Fibroblast of lung (primary cell): ENCODE results near the gene RPS4Y2. TPM values are rescaled to one million over a fixed set of nuclear protein-coding genes. Genes with fewer than 3 reads are reported as not detected.

Experiments
- DNase-seq, 2 donors: peaks; one replicate each; pipeline versions ENCODE4 v3.0.0 to v3.0.0-alpha.2; 2010; ENCODE audit warnings: low read depth in 2 of 2
- H2AFZ ChIP-seq: 2 replicates; pipeline ENCODE4 v1.5.1; 2012; ENCODE audit warnings: low read length, control low read depth, inconsistent platforms
- H3K27ac ChIP-seq: 2 replicates; pipeline ENCODE4 v1.5.1; 2011; ENCODE audit warnings: low read length, control low read depth; ENCODE audit not compliant: insufficient read depth
- H3K27me3 ChIP-seq: 2 replicates; pipeline ENCODE4 v1.5.1; 2011; ENCODE audit warnings: mild to moderate bottlenecking, low read length; ENCODE audit not compliant: control insufficient read depth, insufficient read depth
- H3K36me3 ChIP-seq: 2 replicates; pipeline ENCODE4 v1.5.1; 2011; ENCODE audit warnings: low read length; ENCODE audit not compliant: control insufficient read depth, insufficient read depth
- H3K4me1 ChIP-seq: 2 replicates; pipeline ENCODE4 v1.5.1; 2011; ENCODE audit warnings: low read length; ENCODE audit not compliant: control insufficient read depth, insufficient read depth; ENCODE audit errors: extremely low read depth
- H3K4me2 ChIP-seq: 2 replicates; pipeline ENCODE4 v1.5.1; 2011; ENCODE audit warnings: low read length, control low read depth; ENCODE audit not compliant: insufficient read depth; ENCODE audit errors: extremely low read depth
- H3K4me3 ChIP-seq, 4 experiments: fragments of 200-600 bp in 1 of 4; sonication (generic) in 1 of 4; replicated peaks in 1 of 4; 2 replicates each; pipeline ENCODE4 v1.5.1; 2011 to 2016; ENCODE audit warnings: low read length in 4 of 4, low read depth in 3 of 4, mild to moderate bottlenecking in 3 of 4, control low read depth in 2 of 4, inconsistent platforms in 1 of 4, mixed read lengths in 1 of 4; ENCODE audit not compliant: insufficient read depth in 1 of 4; ENCODE audit errors: control extremely low read depth in 1 of 4
- H3K79me2 ChIP-seq: 2 replicates; pipeline ENCODE4 v1.5.1; 2012; ENCODE audit warnings: mild to moderate bottlenecking, low read length, inconsistent platforms; ENCODE audit not compliant: control insufficient read depth, insufficient read depth
- H3K9ac ChIP-seq: 2 replicates; pipeline ENCODE4 v1.5.1; 2011; ENCODE audit warnings: mild to moderate bottlenecking, low read length, control low read depth; ENCODE audit not compliant: insufficient read depth
- H3K9me3 ChIP-seq: 2 replicates; pipeline ENCODE4 v1.5.1; 2012; ENCODE audit warnings: low read depth, low read length; ENCODE audit not compliant: control insufficient read depth, insufficient read depth
- H4K20me1 ChIP-seq: 2 replicates; pipeline ENCODE4 v1.5.1; 2011; ENCODE audit warnings: low read length; ENCODE audit not compliant: control insufficient read depth, insufficient read depth; ENCODE audit errors: extremely low read depth
- CTCF ChIP-seq, 2 donors: IDR thresholded peaks in 1 of 2; conservative IDR thresholded peaks in 1 of 2; 1 replicate in 1 of 2; 2 replicates in 1 of 2; pipeline ENCODE4 v1.5.1; 2011 to 2012; ENCODE audit warnings: low read length in 2 of 2, control low read depth in 1 of 2, inconsistent platforms in 1 of 2, low read depth in 1 of 2, mild to moderate bottlenecking in 1 of 2
- EZH2 ChIP-seq: IDR thresholded peaks from 2 replicates; pipeline ENCODE4 v1.5.1; 2012; ENCODE audit warnings: low read length, control low read depth, mild to moderate bottlenecking; ENCODE audit errors: missing control alignments
- polyA plus RNA-seq, 2 donors: library from polyadenylated mRNA; depleted of rRNA in 1 of 2; stranded (reverse) in 1 of 2; unstranded in 1 of 2; fragments of >200 nt; gene quantifications; 2 replicates each; pipeline ENCODE4 v1.2.1, GENCODE V29; 2011 to 2012; ENCODE audit warnings: missing spikeins in 1 of 2
- total RNA-seq: library from RNA; depleted of rRNA; stranded (reverse); fragments of >200 nt; gene quantifications from 2 replicates; pipeline ENCODE4 v1.2.1, GENCODE V29; 2014

RPS4Y2 gene
- total and polyA plus RNA-seq, 2 donors (not counting 1 experiment from before 2014, with no cell fraction given) = not detected

- DNase-seq = no peak
- Histone ChIP-seq H3K4me2 (no peak overlapping the region), H3K27ac (no peak overlapping the region), H2AFZ (no peak overlapping the region), H3K4me3 (no peak overlapping the region), H3K79me2 (no peaks in the 10 kb centered on the region), H3K27me3 (no peaks in the 10 kb centered on the region), H3K9me3 (no peaks in the 10 kb centered on the region), H3K36me3 (no peaks in the 10 kb centered on the region), H3K4me1 (no peaks in the 10 kb centered on the region), H3K9ac (no peak overlapping the region), H4K20me1 (no peaks in the 10 kb centered on the region)
- TF ChIP-seq EZH2 (no peak), CTCF (conservative IDR thresholded peaks at IDR 0.05 in 1 of 2, IDR thresholded peaks at IDR 0.05 in 1 of 2; ENCODE audit: low read depth in 1 of 2, low read length in 2 of 2) (no peak)
Observed at GRCh38 chrY:20780104-20780654, 24.3 kb downstream of the RPS4Y2 start.

GRCh38 chrY:20780776-20781175 lies 24.9 kb downstream of the RPS4Y2 start:
- Histone ChIP-seq H3K4me1 (no peaks in the 10 kb centered on the region), H3K79me2 (no peaks in the 10 kb centered on the region), H3K27me3 (no peaks in the 10 kb centered on the region), H2AFZ (no peak overlapping the region), H3K36me3 (no peaks in the 10 kb centered on the region), H3K4me3 (no peak overlapping the region), H3K4me2 (no peak overlapping the region), H3K9ac (no peak overlapping the region), H3K9me3 (no peaks in the 10 kb centered on the region), H4K20me1 (no peaks in the 10 kb centered on the region), H3K27ac (no peak overlapping the region)
- no peak for TF ChIP-seq EZH2
- TF ChIP-seq CTCF (conservative IDR thresholded peaks at IDR 0.05 in 1 of 2, IDR thresholded peaks at IDR 0.05 in 1 of 2; ENCODE audit: low read depth in 1 of 2, low read length in 2 of 2) = no peak
- no peak for DNase-seq

- no peak overlapping the region for H3K4me2 ChIP-seq
- no peak overlapping the region for H3K27ac ChIP-seq
- H2AFZ ChIP-seq = no peak overlapping the region
- H3K36me3 ChIP-seq = no peaks in the 10 kb centered on the region
- H3K79me2 ChIP-seq = no peaks in the 10 kb centered on the region
- H3K9me3 ChIP-seq = no peaks in the 10 kb centered on the region
- no peak overlapping the region for H3K9ac ChIP-seq
- H4K20me1 ChIP-seq = no peaks in the 10 kb centered on the region
- DNase-seq = no peak
- TF ChIP-seq CTCF (conservative IDR thresholded peaks at IDR 0.05 in 1 of 2, IDR thresholded peaks at IDR 0.05 in 1 of 2; ENCODE audit: low read depth in 1 of 2, low read length in 2 of 2) (no peak), EZH2 (no peak)
- no peaks in the 10 kb centered on the region for H3K4me1 ChIP-seq
- H3K27me3 ChIP-seq = no peaks in the 10 kb centered on the region
- no peak overlapping the region for H3K4me3 ChIP-seq
Observed at GRCh38 chrY:20781408-20781807, 25.5 kb downstream of the RPS4Y2 start.
